Measurements from ENCODE around the gene PSMD2. TPM values are rescaled to one million over a fixed set of nuclear protein-coding genes. Genes with fewer than 3 reads are reported as not detected.

PSMD2 gene
- total RNA-seq, 4 donors from 2014 or later: 252 to 356 (median 274) TPM

DNA sequence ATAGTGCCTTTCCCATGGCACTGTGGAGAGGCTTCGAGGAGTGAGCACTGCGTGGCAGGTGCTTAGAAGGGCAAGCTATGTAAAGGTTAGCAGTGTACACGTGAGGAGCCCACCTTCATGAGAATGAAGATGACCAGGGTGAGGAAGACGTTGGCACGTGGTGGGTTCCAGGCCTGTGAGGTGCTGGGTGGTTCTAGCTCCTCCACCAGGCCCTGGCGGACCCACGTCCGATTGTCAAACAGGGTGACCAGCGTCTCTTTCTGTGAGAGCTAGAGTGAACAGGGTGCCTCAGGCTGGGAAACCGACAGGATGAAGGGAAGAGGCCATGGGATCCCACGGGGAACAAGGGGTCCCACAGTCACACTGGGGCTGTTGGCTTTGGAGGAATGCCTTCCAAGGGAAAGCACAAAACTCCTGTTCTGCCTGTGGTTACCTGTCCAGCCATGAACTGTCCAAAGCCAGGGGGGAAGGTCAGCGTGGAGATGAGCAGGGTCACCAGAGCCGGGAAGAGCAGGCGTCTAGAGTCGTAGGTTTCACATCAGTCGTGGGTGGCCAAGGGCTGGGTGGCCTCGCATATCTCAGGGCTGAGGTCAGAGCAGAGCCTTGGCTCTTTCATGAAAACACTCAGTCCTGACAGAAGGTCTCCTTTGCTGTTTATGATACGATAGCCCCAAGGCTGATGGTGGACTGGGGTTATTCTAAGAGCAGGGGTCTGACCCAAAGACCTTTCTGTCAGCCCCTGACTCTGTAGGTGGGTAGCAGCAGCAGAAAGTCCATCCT is 56.4 kb downstream of the PSMD2 start:
- TF ChIP-seq POLR2A (IDR thresholded peaks at IDR 0.05; ENCODE audit: low read depth): no peak
- TF ChIP-seq POLR2AphosphoS5 (IDR thresholded peaks at IDR 0.05): no peak
- no peak for TF ChIP-seq CTCF (IDR thresholded peaks at IDR 0.05)
- no peak for TF ChIP-seq EP300 (IDR thresholded peaks at IDR 0.05)
- 85% methylated on average over 17 of the region's 18 CpGs for WGBS
- H3K27me3 ChIP-seq: no peaks in the 10 kb centered on the region
- H3K4me1 ChIP-seq: peaks cover 4 to 40% (median 19%) of the 10 kb centered on the region in 4 donors
- no peaks in the 10 kb centered on the region for H3K9me3 ChIP-seq
- intact Hi-C loops (cut with DNase I): no loop called here
- peaks cover 0 to 52% (median 17%) of the 10 kb centered on the region in 4 donors for H3K36me3 ChIP-seq
- no peak overlapping the region for H3K4me3 ChIP-seq
- no peak overlapping the region for H3K27ac ChIP-seq (replicated peaks in 1 of 4)
- DNase-seq (ENCODE audit: extremely low spot score): no peak

- no peak overlapping the region for H3K4me3 ChIP-seq
- no peak overlapping the region for H3K27ac ChIP-seq (replicated peaks in 1 of 4)
- no peak for DNase-seq (ENCODE audit: extremely low spot score)
- intact Hi-C loops (cut with DNase I): no loop called here
- H3K9me3 ChIP-seq: no peaks in the 10 kb centered on the region
- TF ChIP-seq POLR2A (IDR thresholded peaks at IDR 0.05; ENCODE audit: low read depth) (no peak), CTCF (IDR thresholded peaks at IDR 0.05) (no peak), EP300 (IDR thresholded peaks at IDR 0.05) (no peak)
- H3K27me3 ChIP-seq: no peaks in the 10 kb centered on the region
- WGBS: 90% methylated on average over 17 of the region's 24 CpGs
- H3K4me1 ChIP-seq: peaks cover 10 to 36% (median 23%) of the 10 kb centered on the region in 4 donors
- H3K36me3 ChIP-seq: peaks cover 0 to 47% (median 17%) of the 10 kb centered on the region in 4 donors
Observed at GRCh38 chr3:184357248-184358123, 58.4 kb downstream of the PSMD2 start.

- H3K4me1 ChIP-seq: peaks cover 10 to 36% (median 23%) of the 10 kb centered on the region in 4 donors
- 92% methylated on average over 6 of the region's 12 CpGs for WGBS
- H3K9me3 ChIP-seq: no peaks in the 10 kb centered on the region
- H3K36me3 ChIP-seq: peaks cover 0 to 41% (median 17%) of the 10 kb centered on the region in 4 donors
- no peaks in the 10 kb centered on the region for H3K27me3 ChIP-seq
- intact Hi-C loops (cut with DNase I): no loop called here
- no peak for DNase-seq (ENCODE audit: extremely low spot score)
- no peak overlapping the region for H3K4me3 ChIP-seq
- H3K27ac ChIP-seq (replicated peaks in 1 of 4): no peak overlapping the region
- no peak for TF ChIP-seq POLR2A (IDR thresholded peaks at IDR 0.05; ENCODE audit: low read depth)
- no peak for TF ChIP-seq CTCF (IDR thresholded peaks at IDR 0.05)
- TF ChIP-seq POLR2AphosphoS5 (IDR thresholded peaks at IDR 0.05): no peak
- no peak for TF ChIP-seq EP300 (IDR thresholded peaks at IDR 0.05)
Observed at GRCh38 chr3:184358124-184358767, 59.2 kb downstream of the PSMD2 start.

Small RNAs within 50 kb of the gene (small RNA-seq; reads per million reads assigned to genes)
- 1,713 to 2,835 (median 2,273) reads per million in 3 donors for gene SNORD66

Other genes starting within 250 kb of the PSMD2 start
- not detected for gene HTR3C, start 246.2 kb upstream of the PSMD2 start, total RNA-seq
- not detected for gene HTR3E, start 202.2 kb upstream of the PSMD2 start, total RNA-seq
- 10 to 100 TPM; 29.3 to 39.5 (median 33.8) TPM for gene EIF2B5, start 163.9 kb upstream of the PSMD2 start, total RNA-seq
- gene DVL3, start 143.9 kb upstream of the PSMD2 start, total RNA-seq: 100 to 1,000 TPM in 2 of 4 donors, 10 to 100 TPM in 2; 64.0 to 119 (median 86.3) TPM
- gene AP2M1, start 124.4 kb upstream of the PSMD2 start, total RNA-seq: 100 to 1,000 TPM; 258 to 397 (median 298) TPM
- 10 to 100 TPM; 34.8 to 43.2 (median 36.9) TPM for gene ABCF3, start 113.0 kb upstream of the PSMD2 start, total RNA-seq
- gene VWA5B2, start 69.7 kb upstream of the PSMD2 start, total RNA-seq: under 1 TPM in 3 of 4 donors, not detected in 1; 0.17 to 0.33 (median 0.32) TPM
- gene ALG3, start 50.3 kb upstream of the PSMD2 start, total RNA-seq: 10 to 100 TPM; 35.6 to 48.5 (median 39.8) TPM
- 1 to 10 TPM; 3.3 to 4.9 (median 3.7) TPM for gene EEF1AKMT4, start 49.6 kb upstream of the PSMD2 start, total RNA-seq
- not detected for gene CAMK2N2, start 37.7 kb upstream of the PSMD2 start, total RNA-seq
- under 1 TPM; 0.42 to 0.69 (median 0.56) TPM for gene ECE2, start 23.2 kb upstream of the PSMD2 start, total RNA-seq
- 100 to 1,000 TPM; 291 to 418 (median 360) TPM for gene EIF4G1, start 15.4 kb downstream of the PSMD2 start, total RNA-seq
- 10 to 100 TPM; 40.3 to 71.0 (median 59.9) TPM for gene FAM131A, start 38.4 kb downstream of the PSMD2 start, total RNA-seq
- 1 to 10 TPM; 1.8 to 3.4 (median 2.7) TPM for gene CLCN2, start 62.4 kb downstream of the PSMD2 start, total RNA-seq
- 10 to 100 TPM; 36.0 to 52.1 (median 40.4) TPM for gene POLR2H, start 62.5 kb downstream of the PSMD2 start, total RNA-seq
- 1 to 10 TPM in 1 of 4 donors, under 1 TPM in 3; 0.40 to 1.3 (median 0.64) TPM for gene THPO, start 79.0 kb downstream of the PSMD2 start, total RNA-seq
- 10 to 100 TPM; 12.3 to 17.6 (median 16.8) TPM for gene CHRD, start 80.8 kb downstream of the PSMD2 start, total RNA-seq

All from esophagus muscularis mucosa (tissue), 4 donors.